HG03025 (cell line): ENCODE measurements around the gene GUK1.
"Not testable (repeated sequence)": the region's sequence is repeated elsewhere in the genome, so short reads cannot be mapped to it uniquely, and the experiment has no call there.

ENCODE experiments used
- ATAC-seq: cut with Tn5 transposase; IDR thresholded peaks from one replicate; pipeline ENCODE4 v1.9.1; 2021; ENCODE audit warnings: mild to moderate bottlenecking, moderate library complexity; ENCODE audit not compliant: unreplicated experiment, low FRiP score

The GUK1 gene

GRCh38 chr1:228175316-228176023, 35.4 kb downstream of the GUK1 start:
- no peak for ATAC-seq

DNA sequence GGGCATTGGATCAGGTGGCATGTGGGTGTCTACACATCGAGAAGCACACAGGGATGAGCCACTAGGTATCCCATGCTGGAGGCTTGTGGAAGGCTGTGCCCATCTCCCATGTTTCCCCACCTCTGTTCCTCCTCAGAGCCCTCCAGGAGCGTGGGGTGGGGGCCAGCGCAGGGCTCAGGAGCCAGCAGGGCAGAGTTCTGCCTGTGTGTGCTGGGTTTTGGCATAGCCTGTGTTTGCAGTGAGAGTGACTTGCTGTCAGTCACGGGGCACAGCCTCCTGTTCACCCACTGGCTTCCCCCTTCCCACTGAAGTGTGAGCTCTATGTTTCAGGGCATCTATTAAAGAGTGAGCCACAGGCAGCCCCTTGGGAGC, 35.9 kb downstream of the GUK1 start:
- no peak for ATAC-seq

GRCh38 chr1:228176461-228177182, 36.5 kb downstream of the GUK1 start:
- no peak for ATAC-seq

DNA sequence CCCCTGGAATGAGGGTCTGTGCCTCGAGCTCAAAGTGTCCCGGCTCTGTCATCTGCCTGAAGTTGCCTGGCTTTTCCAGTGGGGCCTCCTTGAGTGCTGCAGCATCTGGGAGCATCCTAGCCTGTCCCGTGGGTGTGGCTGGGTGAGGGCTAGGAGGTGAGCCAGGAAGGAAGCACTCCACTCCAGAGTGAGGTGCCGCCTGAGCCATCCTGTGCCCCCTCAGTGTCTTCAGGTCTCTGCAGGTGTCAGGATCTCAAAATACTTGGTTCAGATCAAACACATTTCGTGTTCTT, 37.0 kb downstream of the GUK1 start:
- no peak for ATAC-seq

GRCh38 chr1:228177721-228178710, 37.9 kb downstream of the GUK1 start:
- no peak for ATAC-seq

- ATAC-seq = no peak
These were observed 38.9 kb downstream of the GUK1 start for GRCh38 chr1:228178737-228179684.

DNA sequence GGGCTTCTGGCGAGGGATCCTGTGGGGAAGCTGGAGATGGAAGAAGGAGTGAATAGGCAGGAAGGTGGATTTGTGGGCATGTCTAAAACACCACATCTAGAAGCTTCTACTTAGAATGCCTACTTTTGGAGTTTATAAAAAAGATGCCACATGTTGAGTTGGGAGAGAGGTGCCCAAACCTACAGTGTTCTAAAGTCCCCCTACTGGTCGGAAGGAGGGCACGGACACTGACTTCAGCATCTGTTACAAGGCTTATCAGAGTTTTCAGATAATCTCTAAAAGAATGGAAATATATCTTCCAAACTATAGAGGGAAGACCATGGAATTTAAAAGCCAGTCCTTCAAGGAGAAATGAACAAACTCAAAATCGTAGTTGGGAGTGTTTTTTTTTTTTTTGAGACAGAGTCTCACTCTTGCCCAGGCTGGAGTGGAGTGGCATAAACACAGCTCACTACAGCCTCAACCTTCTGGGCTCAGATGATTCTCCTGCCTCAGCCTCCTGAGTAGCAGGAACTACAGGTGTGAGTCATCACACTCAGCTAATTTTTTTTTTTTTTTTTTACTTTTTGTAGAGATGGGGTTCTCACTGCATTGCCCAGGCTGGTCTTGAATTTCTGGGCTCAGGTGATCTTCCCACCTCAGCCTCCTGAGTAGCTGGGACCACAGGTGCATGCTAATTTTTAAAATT, 40.3 kb downstream of the GUK1 start:
- no peak for ATAC-seq

DNA sequence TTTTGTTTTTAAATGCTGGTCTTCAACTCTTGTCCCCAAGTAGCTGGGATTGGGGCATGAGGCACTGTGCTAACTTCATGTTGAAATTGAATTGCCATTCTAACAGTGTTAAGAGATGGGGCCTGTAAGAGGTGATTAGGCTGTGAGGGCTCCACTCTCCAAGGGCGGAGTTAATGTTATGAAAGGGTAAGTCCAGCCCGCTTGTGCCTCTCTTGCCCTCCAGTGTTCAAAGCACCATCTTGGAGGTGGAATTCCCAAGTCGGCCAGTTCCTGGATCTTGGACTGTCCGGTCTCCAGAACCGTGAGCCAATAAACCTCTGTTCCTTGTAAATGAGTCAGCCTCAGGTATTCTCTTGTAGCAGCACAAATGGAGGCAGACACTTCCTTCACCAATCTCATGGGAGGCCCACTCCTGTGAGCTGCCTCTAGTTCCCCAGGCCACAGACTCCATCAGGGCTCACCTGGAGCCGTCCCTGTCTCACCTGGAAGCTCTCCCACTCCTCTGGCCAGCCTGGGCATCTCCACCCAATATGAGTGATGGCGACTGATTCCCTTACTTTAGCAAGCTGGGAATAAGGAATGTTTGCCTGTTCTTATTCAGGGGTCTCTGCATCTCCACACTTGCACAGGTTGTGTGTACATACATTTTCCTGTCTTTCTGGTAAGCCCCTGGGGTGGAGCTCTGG, 41.0 kb downstream of the GUK1 start:
- ATAC-seq = no peak

- no peak for ATAC-seq
These were observed 41.6 kb downstream of the GUK1 start for GRCh38 chr1:228181645-228182034.

DNA sequence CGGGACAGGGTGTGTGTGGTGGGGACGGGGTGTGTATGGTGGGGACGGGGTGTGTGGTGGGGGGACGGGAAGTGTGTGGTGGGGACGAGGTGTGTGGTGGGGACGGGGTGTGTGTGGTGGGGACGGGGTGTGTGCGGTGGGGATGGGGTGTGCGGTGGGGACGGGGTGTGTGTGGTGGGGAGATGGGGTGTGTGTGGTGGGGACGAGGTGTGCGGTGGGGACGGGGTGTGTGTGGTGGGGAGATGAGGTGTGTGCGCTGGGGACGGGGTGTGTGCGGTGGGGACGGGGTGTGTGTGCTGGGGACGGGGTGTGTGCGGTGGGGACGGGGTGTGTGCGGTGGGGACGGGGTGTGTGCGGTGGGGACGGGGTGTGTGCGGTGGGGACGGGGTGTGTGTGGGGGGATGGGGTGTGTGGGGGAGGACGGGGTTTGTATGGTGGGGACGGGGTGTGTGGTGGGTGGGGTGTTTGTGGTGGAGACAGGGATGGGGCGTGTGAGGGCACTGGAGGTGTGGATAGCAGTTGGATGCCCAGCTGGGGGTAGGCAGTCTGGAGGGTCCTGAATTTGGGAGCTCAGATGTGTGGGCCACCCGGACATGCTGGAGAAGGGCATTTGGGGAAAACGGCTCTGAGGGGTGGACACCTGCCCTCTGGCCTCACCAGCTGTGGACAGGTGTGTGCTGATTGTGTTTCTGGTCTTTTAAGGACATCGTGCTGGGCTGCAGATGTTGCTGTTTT, 42.4 kb downstream of the GUK1 start:
- ATAC-seq = no peak

GRCh38 chr1:228184152-228184551, 44.1 kb downstream of the GUK1 start:
- no peak for ATAC-seq

GRCh38 chr1:228185641-228185965, 45.5 kb downstream of the GUK1 start:
- ATAC-seq = no peak

DNA sequence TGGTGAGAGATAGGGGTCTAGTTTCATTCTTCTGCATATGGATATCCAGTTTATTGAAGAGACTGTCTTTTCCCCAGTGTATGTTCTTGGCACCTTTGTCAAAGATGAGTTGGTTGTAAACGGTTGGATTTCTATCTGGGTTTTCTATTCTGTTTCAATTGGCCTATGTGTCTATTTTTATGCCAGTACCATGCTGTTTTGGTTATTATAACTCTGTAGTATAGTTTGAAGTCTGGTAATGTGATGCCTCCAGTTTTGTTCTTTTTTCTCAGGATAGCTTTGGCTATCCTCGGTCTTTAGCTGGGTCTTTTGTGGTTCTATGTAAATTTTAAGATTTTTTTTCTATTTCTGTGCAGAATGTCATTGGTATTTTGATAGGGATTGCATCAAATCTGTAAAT, 48.2 kb downstream of the GUK1 start:
- not testable (repeated sequence) for ATAC-seq

DNA sequence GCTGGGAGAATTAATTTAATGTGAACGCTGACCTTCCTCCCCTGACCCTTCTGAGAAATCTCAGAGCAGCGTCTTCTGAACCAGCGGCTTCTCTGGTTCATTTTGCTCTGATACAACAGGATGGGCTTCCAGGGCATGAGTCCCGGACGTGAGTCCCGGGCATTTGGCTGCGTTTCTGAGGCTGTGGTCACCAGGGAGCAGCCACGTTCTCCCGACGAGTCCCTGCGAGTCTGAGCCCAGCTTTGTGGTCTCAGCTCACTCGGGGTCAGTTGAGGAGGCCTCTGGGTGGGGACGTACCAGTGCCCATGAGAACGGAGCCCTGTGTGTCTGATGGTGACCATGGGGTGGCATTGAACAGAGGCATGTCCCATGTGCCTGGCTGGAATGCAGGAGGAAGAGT, 50.1 kb downstream of the GUK1 start:
- ATAC-seq = no peak

- no peak for ATAC-seq
These were observed 50.7 kb downstream of the GUK1 start for GRCh38 chr1:228190778-228191177.

DNA sequence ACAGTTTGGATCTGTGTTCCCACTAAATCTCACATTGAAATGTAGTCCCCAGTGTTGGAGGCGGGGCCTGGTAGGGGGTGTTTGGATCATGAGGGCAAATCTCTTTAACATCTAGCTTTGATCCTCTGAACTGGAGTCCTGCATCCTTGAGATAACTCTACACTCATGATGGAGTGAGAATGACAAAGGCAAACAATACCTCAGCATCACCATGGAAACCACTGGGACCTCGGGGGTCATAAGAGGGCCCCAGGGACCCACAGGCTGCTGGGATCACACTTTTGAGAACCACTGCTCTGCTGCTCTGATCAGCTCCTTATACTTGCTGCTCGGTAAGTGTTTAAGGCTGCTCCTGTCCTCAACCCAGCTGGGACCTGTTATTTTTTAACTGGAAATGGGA, 54.4 kb downstream of the GUK1 start:
- no peak for ATAC-seq

GRCh38 chr1:228194921-228195812, 55.1 kb downstream of the GUK1 start:
- no peak for ATAC-seq
